ENCODE data around the gene TRERF1.

- TF ChIP-seq CTCF (conservative IDR thresholded peaks at IDR 0.05) = peak; percentile 69
- TF ChIP-seq EZH2 (IDR thresholded peaks at IDR 0.05; ENCODE audit: low read depth) = no peak
These were observed 221.1 kb downstream of the TRERF1 start for GRCh38 chr6:42230345-42231321.
